GM12873 (cell line): ENCODE results near the gene TUT4.

Experiments used
- TF ChIP-seq, protein P1 (sequence below): IDR thresholded peaks from 2 replicates; pipeline ENCODE4 v1.5.1; 2012; ENCODE audit warnings: low read depth, mild to moderate bottlenecking, moderate library complexity, low read length, control low read depth; ENCODE audit not compliant: insufficient read depth; ENCODE audit errors: missing control alignments

TUT4 gene

GRCh38 chr1:52479076-52479475 lies 73.8 kb downstream of the TUT4 start:
- TF ChIP-seq, protein P1, sequence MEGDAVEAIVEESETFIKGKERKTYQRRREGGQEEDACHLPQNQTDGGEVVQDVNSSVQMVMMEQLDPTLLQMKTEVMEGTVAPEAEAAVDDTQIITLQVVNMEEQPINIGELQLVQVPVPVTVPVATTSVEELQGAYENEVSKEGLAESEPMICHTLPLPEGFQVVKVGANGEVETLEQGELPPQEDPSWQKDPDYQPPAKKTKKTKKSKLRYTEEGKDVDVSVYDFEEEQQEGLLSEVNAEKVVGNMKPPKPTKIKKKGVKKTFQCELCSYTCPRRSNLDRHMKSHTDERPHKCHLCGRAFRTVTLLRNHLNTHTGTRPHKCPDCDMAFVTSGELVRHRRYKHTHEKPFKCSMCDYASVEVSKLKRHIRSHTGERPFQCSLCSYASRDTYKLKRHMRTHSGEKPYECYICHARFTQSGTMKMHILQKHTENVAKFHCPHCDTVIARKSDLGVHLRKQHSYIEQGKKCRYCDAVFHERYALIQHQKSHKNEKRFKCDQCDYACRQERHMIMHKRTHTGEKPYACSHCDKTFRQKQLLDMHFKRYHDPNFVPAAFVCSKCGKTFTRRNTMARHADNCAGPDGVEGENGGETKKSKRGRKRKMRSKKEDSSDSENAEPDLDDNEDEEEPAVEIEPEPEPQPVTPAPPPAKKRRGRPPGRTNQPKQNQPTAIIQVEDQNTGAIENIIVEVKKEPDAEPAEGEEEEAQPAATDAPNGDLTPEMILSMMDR = no peak

DNA sequence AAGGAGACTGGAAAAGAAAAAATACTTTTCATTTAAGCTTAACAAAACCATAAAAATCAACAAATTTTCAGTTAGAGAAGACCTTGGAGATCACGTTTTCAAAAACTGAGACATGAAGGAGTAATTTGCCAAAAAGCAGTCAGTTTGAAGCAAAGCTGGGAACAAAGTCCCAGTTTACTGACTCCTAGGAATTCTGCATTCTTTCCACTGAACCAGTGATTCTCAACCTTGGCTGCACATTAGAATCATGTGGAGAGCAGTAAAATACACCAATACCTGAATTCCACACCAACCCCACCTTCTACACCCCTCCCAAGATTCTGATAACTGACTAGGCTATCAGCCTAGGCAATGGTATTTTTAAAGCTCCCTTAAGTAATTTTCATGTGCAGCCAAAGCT lies 75.0 kb downstream of the TUT4 start:
- TF ChIP-seq, protein P1 = no peak

GRCh38 chr1:52476943-52477342 lies 75.9 kb downstream of the TUT4 start:
- TF ChIP-seq, protein P1 = no peak

DNA sequence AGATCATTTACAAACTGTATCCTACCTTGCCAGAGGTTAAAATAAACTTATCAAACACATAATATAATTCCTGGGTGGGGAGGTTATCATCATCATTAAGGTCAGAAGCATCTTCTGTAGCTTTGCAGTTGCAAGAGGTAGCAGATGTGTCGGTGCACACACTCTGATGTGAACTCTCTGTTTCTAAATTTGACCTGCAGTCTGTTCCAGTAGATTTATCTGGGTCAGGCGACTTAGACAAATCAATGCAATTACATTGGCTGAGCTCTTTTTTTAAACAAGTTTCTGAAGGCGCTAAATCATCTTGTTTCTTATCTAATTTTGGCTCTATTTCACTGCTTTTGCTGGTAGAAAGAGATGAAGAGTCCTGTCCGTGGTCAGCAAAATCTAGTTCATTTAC lies 78.1 kb downstream of the TUT4 start:
- TF ChIP-seq, protein P1 = no peak

GRCh38 chr1:52473039-52473438 lies 79.9 kb downstream of the TUT4 start:
- TF ChIP-seq, protein P1 = no peak

GRCh38 chr1:52472384-52472783 lies 80.5 kb downstream of the TUT4 start:
- TF ChIP-seq, protein P1 = no peak

DNA sequence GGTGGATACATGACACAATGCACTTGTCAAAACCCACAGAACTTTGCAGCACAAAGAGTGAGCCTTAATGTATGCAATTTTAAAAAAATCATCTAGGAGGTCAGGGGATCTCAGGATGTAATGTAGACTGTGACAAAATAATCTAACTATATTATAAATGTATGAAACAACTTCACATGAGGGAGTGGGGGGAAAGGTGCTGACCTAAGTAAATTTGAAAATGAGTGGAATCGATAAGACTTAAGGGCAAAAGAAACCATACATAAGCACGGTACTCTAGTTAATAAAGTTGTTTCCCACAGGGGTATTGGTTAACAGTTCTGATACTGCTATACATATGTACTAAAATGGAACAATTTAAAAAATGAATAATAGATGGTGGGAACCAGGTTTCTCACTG lies 83.8 kb downstream of the TUT4 start:
- TF ChIP-seq, protein P1 = no peak
